K562 (cell line): ENCODE measurements around the gene VIPR1.

ENCODE experiments used
- EP300 ChIP-seq: IDR thresholded peaks from 2 replicates; pipeline ENCODE4 v1.6.1; 2012; ENCODE audit warnings: low read length, improper control_type of control experiment
- ESRRA ChIP-seq: fragments of 450-650 bp; IDR thresholded peaks from 2 replicates; pipeline ENCODE4 v1.6.1; 2014; ENCODE audit warnings: low read depth, mild to moderate bottlenecking, moderate library complexity, borderline replicate concordance
- GABPA ChIP-seq: fragments of 200-800 bp; sonication (Bioruptor generic); conservative IDR thresholded peaks from 2 replicates; pipeline ENCODE4 v1.6.1; 2016; ENCODE audit warnings: low read depth, missing genetic modification characterization, missing compliant biosample characterization
- PML ChIP-seq: IDR thresholded peaks from 2 replicates; pipeline ENCODE4 v1.6.1; 2012; ENCODE audit warnings: low read length, inconsistent platforms
- SUPT5H ChIP-seq: fragments of 450-650 bp; IDR thresholded peaks from 2 replicates; pipeline ENCODE4 v1.6.1; 2016
- TAF1 ChIP-seq: IDR thresholded peaks from 2 replicates; pipeline ENCODE4 v1.6.1; 2011; ENCODE audit warnings: mild to moderate bottlenecking, low read length, moderate library complexity; ENCODE audit not compliant: insufficient read depth, control insufficient read depth, severe bottlenecking; ENCODE audit errors: extremely low read depth
- ZBTB40 ChIP-seq, 2 experiments: fragments of 450-650 bp in 1 of 2; sonication (generic) in 1 of 2; formaldehyde crosslinking in 1 of 2; IDR thresholded peaks; 2 replicates each; pipeline versions ENCODE4 v1.7.1 to v1.9.0; 2016 to 2022; ENCODE audit warnings: inconsistent platforms in 1 of 2, mild to moderate bottlenecking in 1 of 2, missing genetic modification reagents in 1 of 2
- ZBTB8A ChIP-seq: fragments of 450-650 bp; IDR thresholded peaks from 2 replicates; pipeline ENCODE4 v1.6.1; 2018; ENCODE audit warnings: mild to moderate bottlenecking, moderate library complexity; ENCODE audit not compliant: partially characterized antibody
- ZNF217 ChIP-seq: sonication (generic); formaldehyde crosslinking; IDR thresholded peaks from 2 replicates; pipeline ENCODE4 v1.8.0; 2022; ENCODE audit warnings: mild to moderate bottlenecking, missing genetic modification reagents
- ZNF253 ChIP-seq: fragments of 250-450 bp; sonication (Bioruptor Pico); conservative IDR thresholded peaks from 2 replicates; pipeline ENCODE4 v1.6.1; 2021; ENCODE audit warnings: mild to moderate bottlenecking
- ZNF274 ChIP-seq: IDR thresholded peaks from 2 replicates; pipeline ENCODE4 v1.6.1; 2011; ENCODE audit warnings: low read depth, mild to moderate bottlenecking, low read length, moderate library complexity, borderline replicate concordance
- TF ChIP-seq, protein P1 (sequence below), 3 experiments: IDR thresholded peaks in 2 of 3; conservative IDR thresholded peaks in 1 of 3; 2 replicates each; pipeline ENCODE4 v1.5.1; 2011 to 2012; ENCODE audit warnings: low read length in 3 of 3, mild to moderate bottlenecking in 3 of 3, control low read depth in 2 of 3, improper control_type of control experiment in 1 of 3, inconsistent platforms in 1 of 3, low read depth in 1 of 3, mixed read lengths in 1 of 3, moderate library complexity in 1 of 3; ENCODE audit not compliant: insufficient read depth in 2 of 3

DNA sequence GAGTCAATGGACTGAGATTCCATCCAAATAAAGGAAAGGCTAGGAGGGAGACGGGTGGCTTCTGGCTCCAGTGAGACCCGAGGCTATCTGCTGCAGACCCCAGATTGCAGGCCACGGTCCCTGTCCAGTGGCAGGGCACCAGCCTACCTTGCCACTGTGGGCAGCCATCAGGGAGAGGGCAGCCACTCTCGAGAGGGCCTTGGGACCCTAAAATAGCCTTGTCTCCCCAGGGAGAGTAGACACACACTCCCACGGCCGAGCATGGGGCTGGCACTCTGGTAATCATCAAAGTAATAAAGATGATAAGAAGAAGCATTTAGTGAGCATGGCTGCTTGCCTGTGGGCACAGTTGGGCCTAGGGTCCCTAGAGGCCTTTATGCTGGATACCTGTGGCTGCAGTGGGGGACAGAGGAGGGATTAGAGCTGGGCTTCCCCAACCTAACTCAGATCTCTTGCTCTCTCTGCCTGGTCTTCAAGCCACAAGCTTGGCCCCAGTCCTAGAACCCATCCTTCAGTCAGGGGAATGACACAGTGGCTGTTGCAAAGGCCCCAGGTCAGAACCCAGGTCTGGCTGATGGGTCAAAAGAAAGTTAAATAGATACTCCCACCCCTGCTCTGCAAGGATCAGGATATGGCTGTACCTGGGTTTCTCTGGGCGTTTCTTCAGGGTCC lies 9.2 kb upstream of the VIPR1 start:
- TF ChIP-seq, protein P1, sequence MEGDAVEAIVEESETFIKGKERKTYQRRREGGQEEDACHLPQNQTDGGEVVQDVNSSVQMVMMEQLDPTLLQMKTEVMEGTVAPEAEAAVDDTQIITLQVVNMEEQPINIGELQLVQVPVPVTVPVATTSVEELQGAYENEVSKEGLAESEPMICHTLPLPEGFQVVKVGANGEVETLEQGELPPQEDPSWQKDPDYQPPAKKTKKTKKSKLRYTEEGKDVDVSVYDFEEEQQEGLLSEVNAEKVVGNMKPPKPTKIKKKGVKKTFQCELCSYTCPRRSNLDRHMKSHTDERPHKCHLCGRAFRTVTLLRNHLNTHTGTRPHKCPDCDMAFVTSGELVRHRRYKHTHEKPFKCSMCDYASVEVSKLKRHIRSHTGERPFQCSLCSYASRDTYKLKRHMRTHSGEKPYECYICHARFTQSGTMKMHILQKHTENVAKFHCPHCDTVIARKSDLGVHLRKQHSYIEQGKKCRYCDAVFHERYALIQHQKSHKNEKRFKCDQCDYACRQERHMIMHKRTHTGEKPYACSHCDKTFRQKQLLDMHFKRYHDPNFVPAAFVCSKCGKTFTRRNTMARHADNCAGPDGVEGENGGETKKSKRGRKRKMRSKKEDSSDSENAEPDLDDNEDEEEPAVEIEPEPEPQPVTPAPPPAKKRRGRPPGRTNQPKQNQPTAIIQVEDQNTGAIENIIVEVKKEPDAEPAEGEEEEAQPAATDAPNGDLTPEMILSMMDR (IDR thresholded peaks at IDR 0.05 in 2 of 3, conservative IDR thresholded peaks at IDR 0.05 in 1 of 3; ENCODE audit: insufficient read depth in 2 of 3, low read depth in 1 of 3, low read length in 3 of 3) = no peak
- TF ChIP-seq SUPT5H (no peak), TAF1 (no peak), GABPA (no peak), ESRRA (no peak), ZBTB40 (IDR thresholded peaks at IDR 0.05) (no peak), ZBTB40 (CRISPR knock-in tag; IDR thresholded peaks at IDR 0.05) (no peak), ZBTB8A (no peak), ZNF253 (CRISPR knock-in tag) (no peak), ZNF217 (CRISPR knock-in tag) (no peak), EP300 (no peak), PML (no peak), ZNF274 (no peak)
